CD1c-positive myeloid dendritic cell (primary cell): ENCODE measurements around the gene RNU1-2.
A peak's percentile ranks its signal among the peaks of the same experiment; 100 is the strongest.
"Not testable (repeated sequence)": the region's sequence is repeated elsewhere in the genome, so short reads cannot be mapped to it uniquely, and the experiment has no call there.

ENCODE experiments used
- DNase-seq: peaks from one replicate; pipeline ENCODE4 v3.0.0-alpha.2; 2016; ENCODE audit errors: extremely low spot score

The RNU1-2 gene

GRCh38 chr1:16907870-16908758 is 12.3 kb downstream of the RNU1-2 start:
- DNase-seq = no peak

- not testable (repeated sequence) for DNase-seq
Observed at GRCh38 chr1:16911851-16912721, 16.3 kb downstream of the RNU1-2 start.

- DNase-seq = peak; percentile 51
Observed at GRCh38 chr1:16912742-16913141, 17.0 kb downstream of the RNU1-2 start.

GRCh38 chr1:16913181-16913832 is 17.5 kb downstream of the RNU1-2 start:
- no peak for DNase-seq

- DNase-seq = peak; percentile 93
Observed at GRCh38 chr1:16913833-16914662, 18.3 kb downstream of the RNU1-2 start.

GRCh38 chr1:16914928-16915626 is 19.3 kb downstream of the RNU1-2 start:
- not testable (repeated sequence) for DNase-seq

GRCh38 chr1:16915627-16915973 is 19.8 kb downstream of the RNU1-2 start:
- peak; percentile 12 for DNase-seq

GRCh38 chr1:16916036-16916880 is 20.5 kb downstream of the RNU1-2 start:
- not testable (repeated sequence) for DNase-seq

- no peak for DNase-seq
Observed at GRCh38 chr1:16918371-16918770, 22.6 kb downstream of the RNU1-2 start.

- not testable (repeated sequence) for DNase-seq
Observed at GRCh38 chr1:16918936-16919665, 23.3 kb downstream of the RNU1-2 start.

- no peak for DNase-seq
Observed at GRCh38 chr1:16920951-16921350, 25.2 kb downstream of the RNU1-2 start.

GRCh38 chr1:16921391-16922185 is 25.8 kb downstream of the RNU1-2 start, which contains the start of gene CROCC:
Gene CROCC, plus strand, starts transcription at chr1:16921931. Its CDS starts 88 bp downstream, at chr1:16922019.
- no peak for DNase-seq

- DNase-seq = no peak
Observed at GRCh38 chr1:16922466-16922865, 26.7 kb downstream of the RNU1-2 start.

GRCh38 chr1:16922885-16923431 is 27.2 kb downstream of the RNU1-2 start:
- DNase-seq = no peak

- no peak for DNase-seq
Observed at GRCh38 chr1:16924216-16924918, 28.6 kb downstream of the RNU1-2 start.

- DNase-seq = no peak
Observed at GRCh38 chr1:16924919-16925477, 29.2 kb downstream of the RNU1-2 start.
